Progenitor cell of endocrine pancreas (in vitro differentiated cells): ENCODE data around the gene SPEM2. TPM values are rescaled to one million over a fixed set of nuclear protein-coding genes. Genes with fewer than 3 reads are reported as not detected.

ENCODE experiments used
- DNase-seq: peaks from one replicate; pipeline ENCODE4 v3.0.0; 2021; ENCODE audit warnings: low spot score; ENCODE audit not compliant: unreplicated experiment
- H3K27ac Mint-ChIP-seq: 2 replicates; pipeline ENCODE4 v1.8.0; 2021; ENCODE audit warnings: mild to moderate bottlenecking, moderate library complexity, mixed read lengths
- H3K27me3 Mint-ChIP-seq: 2 replicates; pipeline ENCODE4 v1.8.0; 2021; ENCODE audit warnings: mixed read lengths
- H3K36me3 Mint-ChIP-seq: 2 replicates; pipeline ENCODE4 v1.8.0; 2022; ENCODE audit warnings: mixed read lengths; ENCODE audit not compliant: insufficient read depth
- H3K4me1 Mint-ChIP-seq: 2 replicates; pipeline ENCODE4 v1.8.0; 2021; ENCODE audit warnings: low read depth, mixed read lengths
- H3K4me3 Mint-ChIP-seq: 2 replicates; pipeline ENCODE4 v1.8.0; 2021; ENCODE audit warnings: low read depth, mild to moderate bottlenecking, moderate library complexity, mixed read lengths
- H3K9me3 Mint-ChIP-seq: 2 replicates; pipeline ENCODE4 v1.8.0; 2021; ENCODE audit warnings: low read depth, mixed read lengths
- total RNA-seq: library from RNA; stranded (reverse); gene quantifications from 2 replicates; pipeline ENCODE4 v1.2.1, GENCODE V29; 2021
- TF ChIP-seq, protein P1 (sequence below): fragments of 200-600 bp; sonication (generic); IDR thresholded peaks from one replicate; pipeline ENCODE4 v1.5.0; 2021; ENCODE audit warnings: antibody characterized with exemption, mild to moderate bottlenecking; ENCODE audit not compliant: unreplicated experiment

SPEM2 gene
- total RNA-seq, 1 donor from 2014 or later: not detected

DNA sequence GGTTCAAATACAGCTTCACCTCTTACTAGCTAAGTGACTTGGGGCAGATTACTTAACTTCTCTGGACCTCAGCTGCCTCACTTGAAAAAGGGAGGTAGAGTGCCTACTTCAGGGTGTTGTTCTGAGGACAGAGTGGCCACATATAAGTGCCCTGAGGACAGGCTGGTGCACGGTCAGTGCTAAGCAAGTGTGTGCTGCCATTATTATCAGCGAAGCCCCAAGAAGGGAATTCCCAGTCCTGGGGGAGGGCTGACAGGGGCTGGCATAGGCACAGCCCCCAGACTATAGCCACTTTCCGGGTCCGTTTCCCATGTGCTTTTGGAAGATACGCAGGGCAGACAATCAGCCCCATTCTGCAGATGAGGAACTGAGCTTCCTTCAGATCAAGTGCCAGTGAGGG is 51.5 kb downstream of the SPEM2 start:
- no peaks in the 10 kb centered on the region for H3K27me3 Mint-ChIP-seq
- H3K27ac Mint-ChIP-seq: peak overlapping the region; percentile 99
- peaks cover 37% of the 10 kb centered on the region for H3K4me1 Mint-ChIP-seq
- no peaks in the 10 kb centered on the region for H3K36me3 Mint-ChIP-seq
- DNase-seq: no peak
- no peaks in the 10 kb centered on the region for H3K9me3 Mint-ChIP-seq
- no peak overlapping the region for H3K4me3 Mint-ChIP-seq
- TF ChIP-seq, protein P1, sequence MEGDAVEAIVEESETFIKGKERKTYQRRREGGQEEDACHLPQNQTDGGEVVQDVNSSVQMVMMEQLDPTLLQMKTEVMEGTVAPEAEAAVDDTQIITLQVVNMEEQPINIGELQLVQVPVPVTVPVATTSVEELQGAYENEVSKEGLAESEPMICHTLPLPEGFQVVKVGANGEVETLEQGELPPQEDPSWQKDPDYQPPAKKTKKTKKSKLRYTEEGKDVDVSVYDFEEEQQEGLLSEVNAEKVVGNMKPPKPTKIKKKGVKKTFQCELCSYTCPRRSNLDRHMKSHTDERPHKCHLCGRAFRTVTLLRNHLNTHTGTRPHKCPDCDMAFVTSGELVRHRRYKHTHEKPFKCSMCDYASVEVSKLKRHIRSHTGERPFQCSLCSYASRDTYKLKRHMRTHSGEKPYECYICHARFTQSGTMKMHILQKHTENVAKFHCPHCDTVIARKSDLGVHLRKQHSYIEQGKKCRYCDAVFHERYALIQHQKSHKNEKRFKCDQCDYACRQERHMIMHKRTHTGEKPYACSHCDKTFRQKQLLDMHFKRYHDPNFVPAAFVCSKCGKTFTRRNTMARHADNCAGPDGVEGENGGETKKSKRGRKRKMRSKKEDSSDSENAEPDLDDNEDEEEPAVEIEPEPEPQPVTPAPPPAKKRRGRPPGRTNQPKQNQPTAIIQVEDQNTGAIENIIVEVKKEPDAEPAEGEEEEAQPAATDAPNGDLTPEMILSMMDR: no peak

Other genes with a start within 250 kb of the SPEM2 start
- 10.6 and 11.1 TPM in 2 replicates for gene ASGR1, start 246.2 kb upstream of the SPEM2 start, total RNA-seq
- 46.3 and 48.6 TPM in 2 replicates for gene DLG4, start 205.8 kb upstream of the SPEM2 start, total RNA-seq
- 653 and 693 TPM in 2 replicates for gene ACADVL, start 205.7 kb upstream of the SPEM2 start, total RNA-seq
- gene DVL2, start 191.1 kb upstream of the SPEM2 start, total RNA-seq: 104 TPM in 2 replicates
- gene PHF23, start 186.2 kb upstream of the SPEM2 start, total RNA-seq: 66.9 and 73.7 TPM in 2 replicates
- gene GABARAP, start 183.2 kb upstream of the SPEM2 start, total RNA-seq: 447 and 466 TPM in 2 replicates
- 134 and 137 TPM in 2 replicates for gene CTDNEP1, start 173.9 kb upstream of the SPEM2 start, total RNA-seq
- 42.3 and 45.0 TPM in 2 replicates for gene ELP5, start 173.4 kb upstream of the SPEM2 start, total RNA-seq
- 137 and 147 TPM in 2 replicates for gene CLDN7, start 163.1 kb upstream of the SPEM2 start, total RNA-seq
- 1.5 and 2.0 TPM in 2 replicates for gene SLC2A4, start 143.9 kb upstream of the SPEM2 start, total RNA-seq
- gene YBX2, start 131.0 kb upstream of the SPEM2 start, total RNA-seq: 2.7 and 4.3 TPM in 2 replicates
- gene EIF5A, start 118.0 kb upstream of the SPEM2 start, total RNA-seq: 323 and 338 TPM in 2 replicates
- gene GPS2, start 110.3 kb upstream of the SPEM2 start, total RNA-seq: 77.1 and 81.1 TPM in 2 replicates
- 75.2 TPM in 2 replicates for gene NEURL4, start 96.3 kb upstream of the SPEM2 start, total RNA-seq
- gene ACAP1, start 89.1 kb upstream of the SPEM2 start, total RNA-seq: 1.0 TPM in 1 of 2 replicates, not detected in the other
- gene KCTD11, start 73.5 kb upstream of the SPEM2 start, total RNA-seq: 11.3 and 12.4 TPM in 2 replicates
- gene TMEM95, start 70.5 kb upstream of the SPEM2 start, total RNA-seq: not detected in 2 replicates
- 9.1 and 13.4 TPM in 2 replicates for gene TNK1, start 44.5 kb upstream of the SPEM2 start, total RNA-seq
- gene PLSCR3, start 31.1 kb upstream of the SPEM2 start, total RNA-seq: 35.5 and 37.9 TPM in 2 replicates
- 89.2 and 102 TPM in 2 replicates for gene TMEM256, start 21.5 kb upstream of the SPEM2 start, total RNA-seq
- 30.3 and 34.4 TPM in 2 replicates for gene NLGN2, start 17.8 kb upstream of the SPEM2 start, total RNA-seq
- not detected in 2 replicates for gene SPEM1, start 5.3 kb upstream of the SPEM2 start, total RNA-seq
- not detected in 2 replicates for gene SPEM3, start 3.2 kb downstream of the SPEM2 start, total RNA-seq
- gene TMEM102, start 9.8 kb downstream of the SPEM2 start, total RNA-seq: 8.1 and 10.0 TPM in 2 replicates
- 4.5 and 5.1 TPM in 2 replicates for gene FGF11, start 13.9 kb downstream of the SPEM2 start, total RNA-seq
- gene CHRNB1, start 19.4 kb downstream of the SPEM2 start, total RNA-seq: 17.2 and 19.1 TPM in 2 replicates
- gene ZBTB4, start 54.0 kb downstream of the SPEM2 start, total RNA-seq: 26.8 and 28.4 TPM in 2 replicates
- not detected in 2 replicates for gene SLC35G6, start 55.8 kb downstream of the SPEM2 start, total RNA-seq
- gene POLR2A, start 58.8 kb downstream of the SPEM2 start, total RNA-seq: 195 and 210 TPM in 2 replicates
- gene TNFSF12, start 123.4 kb downstream of the SPEM2 start, total RNA-seq: 9.4 and 10.7 TPM in 2 replicates
- 4.1 and 4.7 TPM in 2 replicates for gene TNFSF13, start 133.1 kb downstream of the SPEM2 start, total RNA-seq
- gene SENP3, start 136.3 kb downstream of the SPEM2 start, total RNA-seq: 58.2 and 62.5 TPM in 2 replicates
- not detected in 2 replicates for gene CD68, start 154.0 kb downstream of the SPEM2 start, total RNA-seq
- 71.4 and 71.9 TPM in 2 replicates for gene MPDU1, start 158.2 kb downstream of the SPEM2 start, total RNA-seq
- 0.93 and 1.0 TPM in 2 replicates for gene SOX15, start 164.5 kb downstream of the SPEM2 start, total RNA-seq
- 53.6 and 61.4 TPM in 2 replicates for gene FXR2, start 189.3 kb downstream of the SPEM2 start, total RNA-seq
- 108 and 120 TPM in 2 replicates for gene SAT2, start 202.2 kb downstream of the SPEM2 start, total RNA-seq
- gene SHBG, start 204.5 kb downstream of the SPEM2 start, total RNA-seq: 5.1 and 5.9 TPM in 2 replicates
- 1.5 and 2.1 TPM in 2 replicates for gene ATP1B2, start 225.3 kb downstream of the SPEM2 start, total RNA-seq